Endothelial cell (in vitro differentiated cells): ENCODE results near the gene PIAS4. TPM values are rescaled to one million over a fixed set of nuclear protein-coding genes. Genes with fewer than 3 reads are reported as not detected.

ENCODE experiments used
- DNase-seq: peaks from one replicate; pipeline ENCODE4 v3.0.0; 2021; ENCODE audit warnings: low spot score
- H3K27ac Mint-ChIP-seq: one replicate; pipeline ENCODE4 v1.8.0; 2021; ENCODE audit warnings: mixed read lengths, inconsistent platforms; ENCODE audit not compliant: unreplicated experiment
- H3K27me3 Mint-ChIP-seq: one replicate; pipeline ENCODE4 v1.8.0; 2021; ENCODE audit warnings: mild to moderate bottlenecking, moderate library complexity, mixed read lengths, inconsistent platforms; ENCODE audit not compliant: unreplicated experiment
- H3K36me3 Mint-ChIP-seq: one replicate; pipeline ENCODE4 v1.8.0; 2021; ENCODE audit warnings: mild to moderate bottlenecking, low read depth, mixed read lengths, inconsistent platforms; ENCODE audit not compliant: unreplicated experiment
- H3K4me1 Mint-ChIP-seq: one replicate; pipeline ENCODE4 v1.8.0; 2021; ENCODE audit warnings: mild to moderate bottlenecking, mixed read lengths, inconsistent platforms; ENCODE audit not compliant: unreplicated experiment
- H3K4me3 Mint-ChIP-seq: one replicate; pipeline ENCODE4 v1.8.0; 2021; ENCODE audit warnings: mild to moderate bottlenecking, mixed read lengths, inconsistent platforms; ENCODE audit not compliant: unreplicated experiment
- H3K9me3 Mint-ChIP-seq: one replicate; pipeline ENCODE4 v1.8.0; 2021; ENCODE audit warnings: mixed read lengths, inconsistent platforms; ENCODE audit not compliant: unreplicated experiment
- CTCF ChIP-seq: fragments of 200-600 bp; sonication (generic); IDR thresholded peaks from one replicate; pipeline ENCODE4 v1.5.0; 2021; ENCODE audit warnings: antibody characterized with exemption; ENCODE audit not compliant: unreplicated experiment
- total RNA-seq: library from RNA; stranded (reverse); fragmentation: NEBNext Ultra II Directional; extraction: Animal tissue kit (Norgen Biotek cat#: 25700); gene quantifications from one replicate; pipeline ENCODE4 v1.2.1, GENCODE V29; 2021; ENCODE audit not compliant: unreplicated experiment

Gene PIAS4
- total RNA-seq, 1 donor from 2014 or later: 41.2 TPM

GRCh38 chr19:4042064-4042730 is 34.7 kb downstream of the PIAS4 start:
- Mint-ChIP-seq H3K36me3 (peaks cover 13% of the 10 kb centered on the region), H3K4me1 (no peaks in the 10 kb centered on the region), H3K9me3 (no peaks in the 10 kb centered on the region), H3K4me3 (no peak overlapping the region), H3K27me3 (peaks cover 5% of the 10 kb centered on the region), H3K27ac (no peak overlapping the region)
- no peak for TF ChIP-seq CTCF
- DNase-seq: no peak

- H3K27me3 Mint-ChIP-seq: peaks cover 5% of the 10 kb centered on the region
- H3K36me3 Mint-ChIP-seq: peaks cover 13% of the 10 kb centered on the region
- H3K4me1 Mint-ChIP-seq: no peaks in the 10 kb centered on the region
- no peak overlapping the region for H3K27ac Mint-ChIP-seq
- H3K4me3 Mint-ChIP-seq: no peak overlapping the region
- no peak for DNase-seq
- no peak for TF ChIP-seq CTCF
- no peaks in the 10 kb centered on the region for H3K9me3 Mint-ChIP-seq
Observed at GRCh38 chr19:4042731-4043082, 35.2 kb downstream of the PIAS4 start.

- peaks cover 5% of the 10 kb centered on the region for H3K27me3 Mint-ChIP-seq
- peaks cover 13% of the 10 kb centered on the region for H3K36me3 Mint-ChIP-seq
- H3K4me3 Mint-ChIP-seq: no peak overlapping the region
- DNase-seq: no peak
- no peaks in the 10 kb centered on the region for H3K4me1 Mint-ChIP-seq
- no peak overlapping the region for H3K27ac Mint-ChIP-seq
- no peaks in the 10 kb centered on the region for H3K9me3 Mint-ChIP-seq
- no peak for TF ChIP-seq CTCF
Observed at GRCh38 chr19:4043401-4043800, 35.9 kb downstream of the PIAS4 start.

DNA sequence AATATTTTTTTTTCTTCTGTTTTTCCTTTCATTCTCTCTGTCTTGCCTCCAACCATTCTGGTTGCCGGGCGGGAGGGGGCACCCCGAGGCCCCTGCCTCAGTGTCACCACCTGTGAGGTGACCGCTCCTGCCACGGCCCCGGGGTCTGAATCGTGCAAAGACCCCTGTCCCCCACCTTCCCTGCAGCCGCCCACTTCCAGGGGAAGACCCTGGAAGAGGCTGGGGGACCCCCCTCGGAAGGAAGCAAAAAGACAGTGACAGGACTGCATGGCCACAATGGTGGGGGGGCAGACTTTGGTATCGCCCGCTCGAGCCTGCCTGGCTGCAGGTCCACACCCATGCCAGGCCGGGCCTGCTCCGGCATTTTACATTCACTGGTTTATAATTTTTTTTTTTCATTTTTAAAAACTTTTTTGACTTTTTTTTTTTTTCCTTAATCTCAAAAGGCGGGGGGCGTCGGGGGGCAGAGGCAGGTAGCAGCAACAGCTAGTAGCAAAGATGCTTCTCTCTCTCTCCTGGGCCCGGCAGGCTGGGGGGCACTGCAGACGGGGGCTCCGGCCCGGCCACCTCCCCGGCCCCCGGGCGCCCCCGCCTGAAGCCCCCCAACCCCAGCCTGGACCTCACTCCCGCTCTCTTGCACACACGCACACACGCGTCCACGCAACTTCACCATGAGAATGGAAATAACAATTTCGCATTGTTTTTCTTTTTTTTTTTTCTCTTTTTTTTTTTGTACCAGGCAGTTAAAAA is 36.6 kb downstream of the PIAS4 start:
- Mint-ChIP-seq H3K4me3 (no peak overlapping the region), H3K36me3 (peaks cover 13% of the 10 kb centered on the region), H3K9me3 (no peaks in the 10 kb centered on the region), H3K27ac (no peak overlapping the region), H3K27me3 (peaks cover 5% of the 10 kb centered on the region), H3K4me1 (no peaks in the 10 kb centered on the region)
- no peak for DNase-seq
- TF ChIP-seq CTCF: no peak

DNA sequence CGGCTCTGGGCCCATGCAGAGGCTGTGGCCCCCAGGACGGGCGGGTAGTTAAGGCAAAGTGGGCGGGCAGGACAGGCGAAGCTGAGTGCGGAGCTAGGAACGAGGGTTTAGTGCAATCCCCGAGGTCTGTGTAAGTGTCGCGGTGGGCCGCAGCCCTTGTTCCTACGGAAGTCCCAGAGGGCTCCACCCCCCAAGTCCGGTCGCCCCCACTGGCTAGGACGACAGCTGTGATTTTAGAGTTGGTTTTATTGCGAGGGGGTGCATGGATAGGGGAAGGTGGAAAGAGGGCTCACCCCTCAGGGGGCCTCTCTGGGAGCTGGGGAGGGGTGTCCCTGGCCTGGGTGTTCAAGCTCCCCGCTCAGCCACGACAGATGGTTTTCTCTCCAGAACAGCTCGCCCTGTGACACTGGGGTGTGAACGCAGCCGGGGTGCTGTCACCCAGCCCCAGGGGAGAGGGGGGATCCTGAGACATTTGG is 37.5 kb downstream of the PIAS4 start:
- Mint-ChIP-seq H3K27ac (no peak overlapping the region), H3K4me3 (no peak overlapping the region), H3K36me3 (peaks cover 12% of the 10 kb centered on the region), H3K4me1 (no peaks in the 10 kb centered on the region), H3K9me3 (no peaks in the 10 kb centered on the region), H3K27me3 (peaks cover 7% of the 10 kb centered on the region)
- TF ChIP-seq CTCF: no peak
- no peak for DNase-seq
